Measurements from ENCODE around the gene SDE2. TPM values are rescaled to one million over a fixed set of nuclear protein-coding genes. Genes with fewer than 3 reads are reported as not detected.

SDE2 gene
- total and polyA plus RNA-seq, 2 of the 8 experiments (the other 6 are each of a cell fraction or from before 2014, with no cell fraction given), result 8.5 to 16.7 TPM

GRCh38 chr1:226021801-226022200, 22.7 kb upstream of the SDE2 start (continued):
- TF ChIP-seq YY1 (IDR thresholded peaks at IDR 0.05; ENCODE audit: low read depth, low read length), result no peak

All from H1 (cell line).